ENCODE results near the gene CCDC85A.

CCDC85A gene

GRCh38 chr2:56239437-56239836, 55.6 kb downstream of the CCDC85A start:
- TF ChIP-seq, protein P1, sequence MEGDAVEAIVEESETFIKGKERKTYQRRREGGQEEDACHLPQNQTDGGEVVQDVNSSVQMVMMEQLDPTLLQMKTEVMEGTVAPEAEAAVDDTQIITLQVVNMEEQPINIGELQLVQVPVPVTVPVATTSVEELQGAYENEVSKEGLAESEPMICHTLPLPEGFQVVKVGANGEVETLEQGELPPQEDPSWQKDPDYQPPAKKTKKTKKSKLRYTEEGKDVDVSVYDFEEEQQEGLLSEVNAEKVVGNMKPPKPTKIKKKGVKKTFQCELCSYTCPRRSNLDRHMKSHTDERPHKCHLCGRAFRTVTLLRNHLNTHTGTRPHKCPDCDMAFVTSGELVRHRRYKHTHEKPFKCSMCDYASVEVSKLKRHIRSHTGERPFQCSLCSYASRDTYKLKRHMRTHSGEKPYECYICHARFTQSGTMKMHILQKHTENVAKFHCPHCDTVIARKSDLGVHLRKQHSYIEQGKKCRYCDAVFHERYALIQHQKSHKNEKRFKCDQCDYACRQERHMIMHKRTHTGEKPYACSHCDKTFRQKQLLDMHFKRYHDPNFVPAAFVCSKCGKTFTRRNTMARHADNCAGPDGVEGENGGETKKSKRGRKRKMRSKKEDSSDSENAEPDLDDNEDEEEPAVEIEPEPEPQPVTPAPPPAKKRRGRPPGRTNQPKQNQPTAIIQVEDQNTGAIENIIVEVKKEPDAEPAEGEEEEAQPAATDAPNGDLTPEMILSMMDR (conservative IDR thresholded peaks at IDR 0.05), result no peak
- H3K27ac ChIP-seq, result peak overlapping the region; percentile 43

DNA sequence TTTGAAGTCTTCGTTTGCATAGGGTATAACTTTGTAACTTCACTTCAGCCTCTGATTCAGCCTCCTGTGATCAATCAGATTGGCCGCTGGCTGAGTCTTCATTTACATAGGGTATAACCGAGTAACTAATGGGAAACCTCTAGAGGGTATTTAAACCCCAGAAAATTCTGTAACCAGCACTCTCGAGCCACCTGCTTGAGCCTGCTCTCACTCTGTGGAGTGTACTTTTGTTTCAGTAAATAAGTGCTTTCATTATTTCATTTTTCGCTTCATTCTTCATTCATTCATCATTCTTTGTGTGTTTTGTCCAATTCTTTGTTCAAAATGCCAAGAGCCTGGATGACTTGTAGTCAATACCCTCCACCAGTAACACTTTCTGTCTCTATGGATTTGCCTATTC, 56.4 kb downstream of the CCDC85A start:
- TF ChIP-seq, protein P1 (conservative IDR thresholded peaks at IDR 0.05), result no peak
- 0 out of 2 replicates have a peak overlapping the region, but pooled peaks have one; percentile 43 for H3K27ac ChIP-seq

GRCh38 chr2:56244506-56244905, 60.7 kb downstream of the CCDC85A start:
- TF ChIP-seq, protein P1 (conservative IDR thresholded peaks at IDR 0.05), result no peak
- no peak overlapping the region for H3K27ac ChIP-seq

- TF ChIP-seq, protein P1 (conservative IDR thresholded peaks at IDR 0.05), result no peak
- H3K27ac ChIP-seq, result no peak overlapping the region
These were observed 61.2 kb downstream of the CCDC85A start for GRCh38 chr2:56244911-56245530.

DNA sequence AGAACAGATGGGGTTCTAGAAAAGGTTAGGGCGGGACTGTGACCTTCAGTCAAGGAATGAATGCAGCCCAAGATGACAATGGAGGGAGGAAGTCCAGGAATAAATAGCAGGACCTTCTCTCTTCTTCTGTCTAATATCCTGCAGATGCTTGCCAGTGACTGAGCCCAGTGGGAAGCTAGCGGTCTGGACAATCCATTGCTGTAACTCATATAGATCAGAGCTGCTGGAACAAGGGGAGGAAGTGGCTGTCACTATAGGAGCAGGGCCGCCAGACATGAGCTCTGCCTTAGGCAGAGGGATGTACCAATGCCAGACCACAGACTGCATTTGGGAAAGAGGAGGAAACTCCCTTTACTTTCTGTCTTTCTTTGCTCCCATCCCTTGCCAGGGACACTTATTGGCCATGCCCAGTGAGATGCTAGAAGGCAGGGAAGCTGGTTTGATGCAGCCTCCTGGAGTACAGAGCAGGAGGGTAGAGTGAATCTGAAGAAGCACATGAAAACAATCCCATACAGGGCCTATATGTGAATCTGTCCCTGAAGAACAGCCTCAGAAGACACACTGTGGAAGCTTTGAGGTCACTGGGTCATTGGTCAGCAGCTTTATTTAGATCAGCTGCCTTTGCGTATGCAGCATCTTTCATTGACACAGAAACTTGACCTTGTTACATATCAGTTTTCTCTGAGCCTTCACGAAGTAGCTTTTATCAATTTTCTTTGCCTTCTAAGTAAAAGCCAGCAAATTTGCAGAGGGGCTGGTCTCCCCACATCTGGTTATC, 65.4 kb downstream of the CCDC85A start:
- no peak overlapping the region for H3K27ac ChIP-seq
- TF ChIP-seq, protein P1 (conservative IDR thresholded peaks at IDR 0.05), result no peak

DNA sequence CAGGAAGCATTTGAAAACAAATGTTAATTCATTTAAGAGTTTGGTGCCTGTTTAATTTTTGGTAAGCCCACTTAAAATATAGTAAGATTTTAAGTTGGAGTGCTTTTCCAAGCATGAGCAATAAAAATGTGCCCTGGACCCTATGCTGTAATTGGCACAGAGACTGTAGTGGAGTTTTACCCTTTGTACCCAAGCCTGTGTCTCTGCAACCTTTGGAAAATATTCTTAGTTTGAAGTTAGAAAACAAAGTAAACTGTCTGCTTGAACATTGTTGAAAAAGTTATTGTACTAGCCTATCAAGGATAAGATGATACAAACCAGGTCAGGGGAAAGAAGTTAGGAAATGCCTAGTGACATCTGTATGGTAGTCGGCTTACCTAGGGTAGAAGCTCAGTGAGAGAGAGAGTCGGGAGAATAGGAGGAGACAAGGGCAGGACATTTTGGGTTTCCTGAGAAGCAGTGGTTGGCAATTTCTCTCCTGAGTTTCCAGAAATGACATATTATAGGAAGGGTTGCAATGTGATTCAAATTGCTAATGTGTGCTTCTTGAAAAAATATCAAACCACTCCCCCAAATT, 66.5 kb downstream of the CCDC85A start:
- TF ChIP-seq, protein P1 (conservative IDR thresholded peaks at IDR 0.05), result no peak
- no peak overlapping the region for H3K27ac ChIP-seq

GRCh38 chr2:56260415-56260814, 76.6 kb downstream of the CCDC85A start:
- TF ChIP-seq, protein P1 (conservative IDR thresholded peaks at IDR 0.05), result no peak
- no peak overlapping the region for H3K27ac ChIP-seq

Measured in VCaP (cell line).